H1 (cell line): Measurements from ENCODE around the gene ZNF644. TPM values are rescaled to one million over a fixed set of nuclear protein-coding genes. Genes with fewer than 3 reads are reported as not detected.

Source experiments
- CHD2 ChIP-seq: IDR thresholded peaks from 2 replicates; pipeline ENCODE4 v1.6.1; 2012; ENCODE audit warnings: low read length, improper control_type of control experiment
- NRF1 ChIP-seq: IDR thresholded peaks from 2 replicates; pipeline ENCODE4 v1.6.1; 2011; ENCODE audit warnings: mild to moderate bottlenecking, low read depth, low read length, improper control_type of control experiment
- RBBP5 ChIP-seq: IDR thresholded peaks from 2 replicates; pipeline ENCODE4 v1.7.1; 2012; ENCODE audit warnings: low read depth, mild to moderate bottlenecking, inconsistent platforms, low read length, moderate library complexity, borderline replicate concordance
- TAF1 ChIP-seq: IDR thresholded peaks from 2 replicates; pipeline ENCODE4 v1.6.1; 2011; ENCODE audit warnings: mild to moderate bottlenecking, low read depth, low read length
- YY1 ChIP-seq: IDR thresholded peaks from 2 replicates; pipeline ENCODE4 v1.6.1; 2011; ENCODE audit warnings: low read depth, mild to moderate bottlenecking, low read length
- polyA plus RNA-seq, 7 experiments: library from polyadenylated mRNA; depleted of rRNA in 3 of 7; stranded (reverse) in 5 of 7; unstranded in 2 of 7; fragments of >200 nt in 5 of 7; fragments of 200-250 nt in 2 of 7; gene quantifications; 1 replicate in 5 of 7; 2 replicates in 1 of 7; 4 replicates in 1 of 7; pipeline versions ENCODE4 v1.2.1 to v1.2.3, GENCODE V29; 2011 to 2013; ENCODE audit warnings: missing spikeins in 2 of 7, mixed read lengths in 2 of 7
- total RNA-seq: library from RNA; stranded (reverse); fragmentation: NEBNext Ultra II Directional; extraction: Animal tissue kit (Norgen Biotek cat#: 25700); gene quantifications from 2 replicates; pipeline ENCODE4 v1.2.1, GENCODE V29; 2021
- TF ChIP-seq, protein P1 (sequence below): IDR thresholded peaks from 2 replicates; pipeline ENCODE4 v1.6.1; 2012; ENCODE audit warnings: inconsistent platforms

The ZNF644 gene
- total and polyA plus RNA-seq, 2 of the 8 experiments (the other 6 are each of a cell fraction or from before 2014, with no cell fraction given), result 14.5 to 93.5 TPM

DNA sequence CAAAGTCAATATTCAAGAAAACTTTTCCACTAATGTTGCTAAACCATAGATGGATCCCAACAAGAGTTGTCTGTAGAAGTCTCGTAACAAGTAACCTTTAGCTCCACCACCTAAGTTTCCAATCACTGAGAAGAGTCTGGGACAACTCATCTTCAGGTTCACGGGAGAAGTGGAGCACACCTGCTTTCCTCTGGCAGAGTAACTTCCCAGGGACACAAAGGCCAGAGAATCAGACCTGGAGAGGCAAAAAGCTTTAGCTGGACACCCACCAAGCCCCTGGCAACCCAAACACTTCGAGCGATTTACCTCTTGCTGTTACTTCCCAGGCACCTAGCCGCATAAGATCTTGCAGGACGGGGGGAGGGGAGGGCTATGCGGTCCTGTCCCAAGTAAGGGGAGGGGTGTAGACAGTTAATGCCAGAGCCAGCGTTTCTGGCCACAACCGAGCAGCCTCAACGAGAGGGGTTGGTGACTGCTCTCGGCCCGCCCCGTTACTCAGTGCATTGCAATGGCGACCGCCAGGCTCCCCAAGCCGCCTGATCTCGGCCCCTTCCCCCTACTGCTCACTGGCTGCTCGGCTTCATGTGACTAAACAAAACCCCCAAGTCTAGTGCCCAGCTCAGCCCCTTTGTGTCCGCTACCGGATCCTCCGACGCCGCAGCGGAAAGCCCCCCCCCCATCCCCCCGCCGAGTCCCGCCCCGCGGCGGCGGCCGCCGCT, 709 bp downstream of the ZNF644 start (continued):
- TF ChIP-seq RBBP5 (peak; percentile 66; the same call in 1 of the 2 replicates), NRF1 (no peak), TAF1 (peak; percentile 89), CHD2 (peak; percentile 53), YY1 (peak; percentile 87; the same call in 1 of the 2 replicates)
- TF ChIP-seq, protein P1, sequence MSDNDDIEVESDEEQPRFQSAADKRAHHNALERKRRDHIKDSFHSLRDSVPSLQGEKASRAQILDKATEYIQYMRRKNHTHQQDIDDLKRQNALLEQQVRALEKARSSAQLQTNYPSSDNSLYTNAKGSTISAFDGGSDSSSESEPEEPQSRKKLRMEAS, result no peak
- TF ChIP-seq, all 59 proteins: peak for 12
